Trophoblast cell (in vitro differentiated cells and primary cell): ENCODE data around the gene CEP72.

ENCODE experiments used
- DNase-seq, 2 donors: peaks; one replicate each; pipeline ENCODE4 v3.0.0-alpha.2; 2016
- H2AFZ ChIP-seq: 2 replicates; pipeline ENCODE4 v1.6.1; 2013; ENCODE audit warnings: low read length, moderate library complexity, mild to moderate bottlenecking; ENCODE audit not compliant: insufficient read depth, poor library complexity
- H2AK5ac ChIP-seq: 2 replicates; pipeline ENCODE4 v1.6.1; 2013; ENCODE audit warnings: mild to moderate bottlenecking, low read length
- H2BK120ac ChIP-seq: 2 replicates; pipeline ENCODE4 v1.6.1; 2013; ENCODE audit warnings: low read length, mild to moderate bottlenecking, moderate library complexity; ENCODE audit not compliant: insufficient read depth, poor library complexity
- H2BK12ac ChIP-seq: 2 replicates; pipeline ENCODE4 v1.6.1; 2013; ENCODE audit warnings: mild to moderate bottlenecking, low read length, moderate library complexity
- H2BK5ac ChIP-seq: 2 replicates; pipeline ENCODE4 v1.6.1; 2013; ENCODE audit warnings: low read length, low read depth, moderate library complexity, mild to moderate bottlenecking; ENCODE audit not compliant: poor library complexity
- H3K14ac ChIP-seq: 2 replicates; pipeline ENCODE4 v1.6.1; 2013; ENCODE audit warnings: mild to moderate bottlenecking, low read length
- H3K18ac ChIP-seq: 2 replicates; pipeline ENCODE4 v1.6.1; 2013; ENCODE audit warnings: mild to moderate bottlenecking, low read length
- H3K23ac ChIP-seq: 2 replicates; pipeline ENCODE4 v1.6.1; 2013; ENCODE audit warnings: low read length
- H3K27ac ChIP-seq: 2 replicates; pipeline ENCODE4 v1.5.1; 2013; ENCODE audit warnings: low read depth, mild to moderate bottlenecking, inconsistent platforms, low read length, moderate library complexity
- H3K27me3 ChIP-seq: 2 replicates; pipeline ENCODE4 v1.6.1; 2013; ENCODE audit warnings: inconsistent platforms, mild to moderate bottlenecking, low read length, moderate library complexity; ENCODE audit not compliant: insufficient read depth
- H3K36me3 ChIP-seq, 2 experiments: 1 replicate in 1 of 2; 2 replicates in 1 of 2; pipeline ENCODE4 v1.6.1; 2013; ENCODE audit warnings: low read length in 2 of 2, mild to moderate bottlenecking in 2 of 2, moderate library complexity in 1 of 2; ENCODE audit not compliant: insufficient read depth in 2 of 2, control insufficient read depth in 1 of 2
- H3K4ac ChIP-seq: 2 replicates; pipeline ENCODE4 v1.6.1; 2013; ENCODE audit warnings: low read depth, mild to moderate bottlenecking, low read length, moderate library complexity
- H3K4me1 ChIP-seq, 2 experiments: 1 replicate in 1 of 2; 2 replicates in 1 of 2; pipeline ENCODE4 v1.6.1; 2013; ENCODE audit warnings: low read length in 2 of 2, mild to moderate bottlenecking in 2 of 2, moderate library complexity in 1 of 2; ENCODE audit not compliant: insufficient read depth in 2 of 2, control insufficient read depth in 1 of 2
- H3K4me2 ChIP-seq: 2 replicates; pipeline ENCODE4 v1.6.1; 2013; ENCODE audit warnings: inconsistent platforms, mild to moderate bottlenecking, low read length, moderate library complexity
- H3K4me3 ChIP-seq: 2 replicates; pipeline ENCODE4 v1.5.1; 2013; ENCODE audit warnings: mild to moderate bottlenecking, low read depth, low read length, inconsistent platforms
- H3K79me1 ChIP-seq: one replicate; pipeline ENCODE4 v1.6.1; 2013; ENCODE audit warnings: low read length
- H3K79me2 ChIP-seq: 2 replicates; pipeline ENCODE4 v1.6.1; 2013; ENCODE audit warnings: low read length, mild to moderate bottlenecking; ENCODE audit not compliant: control insufficient read depth, insufficient read depth, poor library complexity
- H3K9ac ChIP-seq: 2 replicates; pipeline ENCODE4 v1.6.1; 2013; ENCODE audit warnings: mild to moderate bottlenecking, low read length
- H3K9me3 ChIP-seq: 2 replicates; pipeline ENCODE4 v1.6.1; 2013; ENCODE audit warnings: low read depth, mild to moderate bottlenecking, control low read depth, inconsistent platforms, low read length; ENCODE audit not compliant: insufficient read depth
- H4K12ac ChIP-seq: 2 replicates; pipeline ENCODE4 v1.6.1; 2013; ENCODE audit warnings: low read depth, mild to moderate bottlenecking, low read length, moderate library complexity
- H4K8ac ChIP-seq: 2 replicates; pipeline ENCODE4 v1.6.1; 2013; ENCODE audit warnings: low read depth, mild to moderate bottlenecking, low read length, moderate library complexity
- H4K91ac ChIP-seq: one replicate; pipeline ENCODE4 v1.6.1; 2013; ENCODE audit warnings: low read depth, mild to moderate bottlenecking, low read length, moderate library complexity
- WGBS: extraction: QIAGEN DNeasy Blood & Tissue Kit; methylation state at CpG from one replicate; pipeline ENCODE4 v1.1.7; 2013; ENCODE audit warnings: missing lambda C conversion rate; ENCODE audit not compliant: insufficient read length, insufficient coverage; ENCODE audit errors: extremely low coverage; 5-methylcytosine and 5-hydroxymethylcytosine counted together

CEP72 gene

DNA sequence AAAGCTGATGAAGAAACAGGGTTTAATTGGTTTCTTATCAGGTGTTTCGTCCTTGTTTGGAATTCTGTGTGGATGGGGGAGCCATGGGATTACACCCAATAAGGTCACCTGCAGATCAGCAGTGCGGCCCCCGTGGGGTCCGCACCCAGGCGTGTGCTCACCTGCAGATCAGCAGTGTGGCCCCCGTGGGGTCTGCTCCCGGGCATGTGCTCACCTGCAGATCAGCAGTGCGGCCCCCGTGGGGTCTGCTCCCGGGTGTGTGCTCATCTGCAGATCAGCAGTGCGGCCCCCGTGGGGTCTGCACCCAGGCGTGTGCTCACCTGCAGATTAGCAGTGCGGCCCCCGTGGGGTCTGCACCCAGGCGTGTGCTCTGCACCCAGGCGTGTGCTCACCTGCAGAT lies 41.7 kb upstream of the CEP72 start:
- no peak for DNase-seq
- Histone ChIP-seq H3K23ac (no peak overlapping the region), H3K79me2 (no peaks in the 10 kb centered on the region), H3K9ac (no peak overlapping the region), H3K4ac (no peak overlapping the region), H3K4me1 (no peaks in the 10 kb centered on the region), H3K18ac (no peak overlapping the region), H3K27me3 (peaks cover 4% of the 10 kb centered on the region), H3K79me1 (no peaks in the 10 kb centered on the region), H4K12ac (no peak overlapping the region), H2BK120ac (no peak overlapping the region), H3K36me3 (no peaks in the 10 kb centered on the region), H2BK5ac (no peak overlapping the region), H2AK5ac (no peak overlapping the region), H3K14ac (no peak overlapping the region), H3K4me3 (no peak overlapping the region), H2AFZ (no peak overlapping the region), H3K27ac (no peak overlapping the region), H4K91ac (no peak overlapping the region), H4K8ac (no peak overlapping the region), H3K4me2 (no peak overlapping the region), H3K9me3 (peaks cover 9% of the 10 kb centered on the region), H2BK12ac (no peak overlapping the region)
- no CpG with 5 or more reads among the region's 17 CpGs for WGBS

DNA sequence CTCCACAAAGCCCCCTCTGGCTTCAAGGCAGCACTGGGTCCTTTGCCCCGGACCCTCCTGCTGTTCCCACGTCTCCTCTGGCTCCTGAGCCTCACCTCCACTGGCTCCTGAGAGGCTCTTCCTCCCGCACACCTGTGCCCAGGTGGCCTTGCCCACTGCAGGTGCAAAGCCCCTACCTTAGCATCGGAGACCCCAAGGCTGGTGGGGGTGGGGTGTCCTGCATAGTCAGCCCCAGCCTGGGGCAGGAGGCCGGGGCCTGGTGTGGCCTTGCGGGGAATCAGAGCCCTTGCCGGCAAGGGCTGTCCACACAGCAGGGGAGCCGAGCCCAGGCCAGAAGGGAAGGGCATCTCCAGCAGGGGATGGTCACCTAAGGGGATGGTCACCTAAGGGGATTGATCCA lies 41.3 kb upstream of the CEP72 start:
- no peak overlapping the region for H2AFZ ChIP-seq
- H3K9me3 ChIP-seq = peaks cover 10% of the 10 kb centered on the region
- no peak overlapping the region for H2BK5ac ChIP-seq
- no peaks in the 10 kb centered on the region for H3K4me1 ChIP-seq
- no peak overlapping the region for H3K9ac ChIP-seq
- no peak overlapping the region for H3K14ac ChIP-seq
- H3K79me1 ChIP-seq = no peaks in the 10 kb centered on the region
- H4K91ac ChIP-seq = no peak overlapping the region
- H3K4me2 ChIP-seq = no peak overlapping the region
- H4K12ac ChIP-seq = no peak overlapping the region
- H3K23ac ChIP-seq = no peak overlapping the region
- H3K27ac ChIP-seq = no peak overlapping the region
- WGBS = no CpG with 5 or more reads among the region's 8 CpGs
- peaks cover under 1% of the 10 kb centered on the region for H3K27me3 ChIP-seq
- H2AK5ac ChIP-seq = no peak overlapping the region
- no peak overlapping the region for H3K4ac ChIP-seq
- H2BK120ac ChIP-seq = no peak overlapping the region
- no peaks in the 10 kb centered on the region for H3K36me3 ChIP-seq
- no peak overlapping the region for H3K18ac ChIP-seq
- no peak overlapping the region for H2BK12ac ChIP-seq
- no peak overlapping the region for H3K4me3 ChIP-seq
- H3K79me2 ChIP-seq = no peaks in the 10 kb centered on the region
- no peak overlapping the region for H4K8ac ChIP-seq
- no peak for DNase-seq

- no peaks in the 10 kb centered on the region for H3K27me3 ChIP-seq
- H3K27ac ChIP-seq = no peak overlapping the region
- no peak overlapping the region for H3K23ac ChIP-seq
- H3K79me2 ChIP-seq = no peaks in the 10 kb centered on the region
- H3K18ac ChIP-seq = no peak overlapping the region
- H2BK5ac ChIP-seq = no peak overlapping the region
- no peak overlapping the region for H4K8ac ChIP-seq
- no peaks in the 10 kb centered on the region for H3K4me1 ChIP-seq
- WGBS = no CpG with 5 or more reads among the region's 13 CpGs
- no peak overlapping the region for H4K91ac ChIP-seq
- DNase-seq = no peak
- H2AK5ac ChIP-seq = no peak overlapping the region
- no peak overlapping the region for H3K4me3 ChIP-seq
- peaks cover 8% of the 10 kb centered on the region for H3K9me3 ChIP-seq
- H4K12ac ChIP-seq = no peak overlapping the region
- no peak overlapping the region for H3K14ac ChIP-seq
- H2BK12ac ChIP-seq = no peak overlapping the region
- no peaks in the 10 kb centered on the region for H3K36me3 ChIP-seq
- no peak overlapping the region for H3K4me2 ChIP-seq
- no peak overlapping the region for H3K4ac ChIP-seq
- no peak overlapping the region for H3K9ac ChIP-seq
- H2AFZ ChIP-seq = no peak overlapping the region
- no peak overlapping the region for H2BK120ac ChIP-seq
- H3K79me1 ChIP-seq = no peaks in the 10 kb centered on the region
These were observed 40.3 kb upstream of the CEP72 start for GRCh38 chr5:571791-572190.

GRCh38 chr5:572398-573019 lies 39.6 kb upstream of the CEP72 start:
- no peak overlapping the region for H3K4me2 ChIP-seq
- no peak overlapping the region for H3K18ac ChIP-seq
- no peak overlapping the region for H3K4ac ChIP-seq
- H3K23ac ChIP-seq = no peak overlapping the region
- H3K4me1 ChIP-seq = no peaks in the 10 kb centered on the region
- H4K12ac ChIP-seq = no peak overlapping the region
- H3K14ac ChIP-seq = no peak overlapping the region
- H3K4me3 ChIP-seq = no peak overlapping the region
- H2BK120ac ChIP-seq = no peak overlapping the region
- no peaks in the 10 kb centered on the region for H3K36me3 ChIP-seq
- no peak overlapping the region for H3K9ac ChIP-seq
- H2AK5ac ChIP-seq = no peak overlapping the region
- H3K27me3 ChIP-seq = no peaks in the 10 kb centered on the region
- peaks cover 6% of the 10 kb centered on the region for H3K9me3 ChIP-seq
- no CpG with 5 or more reads among the region's 14 CpGs for WGBS
- H2BK5ac ChIP-seq = no peak overlapping the region
- H3K79me1 ChIP-seq = no peaks in the 10 kb centered on the region
- no peak overlapping the region for H3K27ac ChIP-seq
- no peak overlapping the region for H4K91ac ChIP-seq
- H2BK12ac ChIP-seq = no peak overlapping the region
- no peak for DNase-seq
- H3K79me2 ChIP-seq = no peaks in the 10 kb centered on the region
- no peak overlapping the region for H2AFZ ChIP-seq
- no peak overlapping the region for H4K8ac ChIP-seq
